Motor neuron (in vitro differentiated cells): Measurements from ENCODE around the gene SKOR1. TPM values are rescaled to one million over a fixed set of nuclear protein-coding genes. Genes with fewer than 3 reads are reported as not detected.
A peak's percentile ranks its signal among the peaks of the same experiment; 100 is the strongest.

Experiments
- ATAC-seq, 8 experiments: fragments of 200-7000 bp; cut with Tn5 transposase; replicated peaks in 6 of 8; 2 replicates each; pipeline ENCODE4 v1.8.0; 2021; ENCODE audit warnings: mild to moderate bottlenecking in 8 of 8, moderate library complexity in 8 of 8
- H3K27ac ChIP-seq, 2 donors: fragments of 250-450 bp; sonication (Bioruptor Pico); 2 replicates each; pipeline ENCODE4 v1.9.0; 2021; ENCODE audit warnings: antibody characterized with exemption in 2 of 2, mild to moderate bottlenecking in 2 of 2, moderate library complexity in 1 of 2
- H3K4me1 ChIP-seq, 2 donors: fragments of 250-450 bp; sonication (Bioruptor Pico); replicated peaks in 1 of 2; 2 replicates each; pipeline ENCODE4 v1.6.1; 2021; ENCODE audit warnings: antibody characterized with exemption in 2 of 2, mild to moderate bottlenecking in 2 of 2, moderate library complexity in 1 of 2
- H3K4me3 ChIP-seq, 5 donors: fragments of 250-450 bp; sonication (Bioruptor Pico); 2 replicates each; pipeline ENCODE4 v1.9.0; 2021; ENCODE audit warnings: antibody characterized with exemption in 5 of 5, mild to moderate bottlenecking in 5 of 5, moderate library complexity in 4 of 5
- whole genome bisulfite sequencing, 10 experiments: fragments of 450-650 bp; shearing (Covaris generic); methylation state at CpG; one replicate each; pipeline ENCODE4 v1.0.0; 2022; 5-methylcytosine and 5-hydroxymethylcytosine counted together
- in situ Hi-C, 9 experiments: fragments of 400-800 bp; cut with MboI; loops; one replicate each; pipeline ENCODE4 v1.15.0; 2021; ENCODE audit warnings: low sequenced_read_pairs in 9 of 9, low pct_unique_long_range_greater_than_20kb in 2 of 9; ENCODE audit not compliant: unreplicated experiment in 9 of 9
- total RNA-seq, 8 experiments: library from RNA; unstranded; fragments of 300-600 nt; gene quantifications; 2 replicates each; pipeline versions ENCODE4 v1.2.3 to v1.2.4, GENCODE V29; 2022

Gene SKOR1
- total RNA-seq, 8 experiments from 2014 or later: 0.10 to 1.00 (median 0.42) TPM

DNA sequence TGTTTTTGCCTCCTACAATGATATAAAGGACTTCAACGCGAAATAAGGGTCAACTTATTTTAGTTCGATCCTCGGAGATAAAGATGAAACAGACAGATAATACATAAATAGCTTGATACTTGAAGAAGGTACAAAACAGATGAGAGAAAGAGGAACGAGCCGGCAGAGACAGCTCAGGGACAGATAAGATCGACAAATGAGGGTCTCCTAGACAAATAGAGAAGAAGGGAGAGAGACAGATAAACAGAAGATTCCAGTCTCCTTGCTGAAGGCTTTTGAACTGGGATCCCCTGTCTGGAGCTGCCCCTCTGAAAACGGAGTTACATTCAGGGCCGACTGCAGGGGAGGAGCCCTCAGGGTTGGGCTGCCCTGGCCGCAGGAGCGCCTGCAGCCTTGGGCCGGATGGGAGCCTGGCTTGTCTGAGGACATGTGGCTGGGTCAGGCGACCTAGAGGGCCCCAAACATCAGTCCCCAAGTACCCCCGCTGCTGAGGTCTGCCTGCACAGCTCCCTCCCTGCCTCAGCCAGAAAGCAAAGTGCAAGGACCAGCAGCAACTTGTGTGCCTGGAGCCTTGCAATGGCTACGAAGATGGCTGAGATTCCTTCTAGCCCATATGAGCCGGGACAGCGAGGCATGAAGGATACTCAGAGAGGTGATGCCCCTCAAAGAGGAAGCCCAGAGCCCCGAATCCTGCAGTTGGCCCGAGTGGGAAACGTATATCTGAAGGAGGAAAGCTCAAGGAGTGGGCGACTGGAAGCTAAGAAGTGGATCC is 926 bp upstream of the SKOR1 start:
- in situ Hi-C loops: no loop called here
- Histone ChIP-seq H3K4me3 (peak overlapping the region in 1 of 5 donors; percentile 47), H3K27ac (no peak overlapping the region), H3K4me1 (peaks cover 8 to 15% of the 10 kb centered on the region in 2 donors)
- ATAC-seq: no peak
- 0 to 9% (median 3%) methylated on average over 3 to 17 of the region's 21 CpGs; no CpG with 5 or more reads in 1 of the 10 experiments for WGBS, 10 experiments

DNA sequence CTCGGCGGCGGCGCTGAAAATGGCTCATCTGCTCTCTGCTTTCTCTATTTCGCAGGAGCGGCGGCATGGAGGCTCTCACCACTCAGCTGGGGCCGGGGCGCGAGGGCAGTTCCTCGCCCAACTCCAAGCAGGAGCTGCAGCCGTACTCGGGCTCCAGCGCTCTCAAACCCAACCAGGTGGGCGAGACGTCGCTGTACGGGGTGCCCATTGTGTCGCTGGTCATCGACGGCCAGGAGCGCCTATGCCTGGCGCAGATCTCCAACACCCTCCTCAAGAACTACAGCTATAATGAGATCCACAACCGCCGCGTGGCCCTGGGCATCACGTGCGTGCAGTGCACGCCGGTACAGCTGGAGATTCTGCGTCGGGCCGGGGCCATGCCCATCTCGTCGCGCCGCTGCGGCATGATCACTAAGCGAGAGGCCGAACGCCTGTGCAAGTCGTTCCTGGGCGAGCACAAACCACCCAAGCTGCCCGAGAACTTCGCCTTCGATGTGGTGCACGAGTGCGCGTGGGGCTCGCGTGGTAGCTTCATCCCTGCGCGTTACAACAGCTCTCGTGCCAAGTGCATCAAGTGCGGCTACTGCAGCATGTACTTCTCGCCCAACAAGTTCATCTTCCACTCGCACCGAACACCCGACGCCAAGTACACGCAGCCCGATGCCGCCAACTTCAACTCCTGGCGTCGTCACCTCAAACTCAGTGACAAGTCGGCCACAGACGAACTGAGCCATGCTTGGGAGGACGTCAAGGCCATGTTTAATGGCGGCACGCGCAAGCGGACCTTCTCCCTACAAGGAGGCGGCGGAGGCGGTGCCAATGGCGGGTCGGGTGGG is 790 bp downstream of the SKOR1 start:
- Histone ChIP-seq H3K4me3 (no peak overlapping the region), H3K27ac (no peak overlapping the region), H3K4me1 (peaks cover 4 to 15% of the 10 kb centered on the region in 2 donors)
- in situ Hi-C loops: loop anchor here in 7 of 9 experiments (25.0 kb wide), 3 partner anchors 289 to 889 kb away; partner anchors contain the start of gene MAP2K5 (in 1 of the 7)
- WGBS, 10 experiments: 0 to 33% (median 4%) methylated on average over 3 to 24 of the region's 77 CpGs; no CpG with 5 or more reads in 2 of the 10 experiments
- peak in 2 of 8 experiments; percentile 22 to 24 for ATAC-seq

DNA sequence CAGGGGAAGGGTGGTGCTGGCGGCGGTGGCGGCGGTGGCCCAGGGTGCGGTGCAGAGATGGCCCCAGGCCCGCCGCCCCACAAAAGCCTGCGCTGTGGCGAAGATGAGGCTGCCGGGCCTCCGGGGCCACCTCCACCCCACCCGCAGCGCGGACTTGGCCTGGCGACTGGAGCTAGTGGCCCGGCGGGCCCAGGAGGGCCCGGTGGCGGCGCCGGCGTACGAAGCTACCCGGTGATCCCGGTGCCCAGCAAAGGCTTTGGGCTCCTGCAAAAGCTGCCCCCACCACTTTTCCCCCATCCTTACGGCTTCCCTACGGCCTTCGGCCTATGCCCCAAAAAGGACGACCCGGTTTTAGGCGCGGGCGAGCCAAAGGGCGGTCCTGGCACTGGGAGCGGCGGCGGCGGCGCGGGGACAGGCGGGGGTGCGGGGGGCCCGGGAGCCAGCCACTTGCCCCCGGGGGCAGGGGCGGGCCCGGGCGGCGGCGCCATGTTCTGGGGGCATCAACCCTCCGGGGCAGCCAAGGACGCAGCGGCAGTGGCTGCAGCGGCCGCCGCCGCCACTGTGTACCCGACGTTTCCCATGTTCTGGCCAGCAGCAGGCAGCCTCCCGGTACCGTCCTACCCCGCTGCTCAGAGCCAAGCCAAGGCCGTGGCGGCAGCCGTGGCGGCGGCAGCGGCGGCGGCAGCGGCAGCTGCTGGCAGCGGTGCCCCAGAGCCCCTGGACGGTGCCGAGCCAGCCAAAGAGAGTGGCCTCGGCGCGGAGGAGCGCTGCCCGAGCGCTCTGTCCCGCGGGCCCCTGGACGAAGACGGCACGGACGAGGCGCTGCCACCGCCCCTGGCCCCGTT is 1.6 kb downstream of the SKOR1 start:
- H3K4me3 ChIP-seq: no peak overlapping the region
- ATAC-seq: no peak
- peaks cover 4 to 9% of the 10 kb centered on the region in 2 donors for H3K4me1 ChIP-seq
- WGBS, 10 experiments: 0% methylated on average over 1 of the region's 88 CpGs; no CpG with 5 or more reads in 9 of the 10 experiments
- H3K27ac ChIP-seq: no peak overlapping the region
- in situ Hi-C loops: loop anchor here in 7 of 9 experiments (25.0 kb wide), 3 partner anchors 290 to 890 kb away; partner anchors contain the start of gene MAP2K5 (in 1 of the 7)

DNA sequence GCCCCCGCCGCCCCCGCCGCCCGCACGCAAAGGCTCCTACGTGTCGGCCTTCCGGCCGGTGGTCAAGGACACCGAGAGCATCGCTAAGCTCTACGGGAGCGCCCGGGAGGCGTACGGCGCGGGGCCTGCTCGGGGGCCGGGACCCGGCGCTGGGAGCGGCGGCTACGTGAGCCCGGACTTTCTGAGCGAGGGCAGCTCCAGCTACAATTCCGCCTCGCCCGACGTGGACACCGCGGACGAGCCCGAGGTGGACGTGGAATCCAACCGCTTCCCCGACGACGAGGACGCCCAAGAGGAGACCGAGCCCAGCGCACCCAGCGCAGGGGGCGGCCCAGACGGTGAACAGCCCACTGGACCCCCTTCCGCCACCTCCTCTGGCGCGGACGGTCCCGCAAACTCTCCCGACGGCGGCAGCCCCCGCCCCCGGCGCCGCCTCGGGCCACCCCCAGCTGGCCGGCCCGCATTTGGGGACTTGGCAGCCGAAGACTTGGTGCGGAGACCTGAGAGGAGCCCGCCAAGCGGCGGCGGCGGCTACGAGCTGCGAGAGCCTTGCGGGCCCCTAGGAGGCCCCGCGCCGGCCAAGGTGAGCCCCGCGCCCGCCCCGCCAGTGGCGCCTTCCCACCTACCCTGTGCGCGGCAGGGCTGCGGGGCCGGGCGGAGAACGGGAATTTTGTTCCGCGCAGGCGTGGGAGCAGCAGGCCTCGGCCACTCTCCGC is 2.4 kb downstream of the SKOR1 start:
- ATAC-seq: no peak
- in situ Hi-C loops: loop anchor here in 7 of 9 experiments (25.0 kb wide), 3 partner anchors 290 to 890 kb away; partner anchors contain the start of gene MAP2K5 (in 1 of the 7)
- 10% methylated on average over 4 of the region's 91 CpGs; no CpG with 5 or more reads in 9 of the 10 experiments for WGBS, 10 experiments
- H3K27ac ChIP-seq: no peak overlapping the region
- no peak overlapping the region for H3K4me3 ChIP-seq
- peaks cover 5 to 10% of the 10 kb centered on the region in 2 donors for H3K4me1 ChIP-seq

DNA sequence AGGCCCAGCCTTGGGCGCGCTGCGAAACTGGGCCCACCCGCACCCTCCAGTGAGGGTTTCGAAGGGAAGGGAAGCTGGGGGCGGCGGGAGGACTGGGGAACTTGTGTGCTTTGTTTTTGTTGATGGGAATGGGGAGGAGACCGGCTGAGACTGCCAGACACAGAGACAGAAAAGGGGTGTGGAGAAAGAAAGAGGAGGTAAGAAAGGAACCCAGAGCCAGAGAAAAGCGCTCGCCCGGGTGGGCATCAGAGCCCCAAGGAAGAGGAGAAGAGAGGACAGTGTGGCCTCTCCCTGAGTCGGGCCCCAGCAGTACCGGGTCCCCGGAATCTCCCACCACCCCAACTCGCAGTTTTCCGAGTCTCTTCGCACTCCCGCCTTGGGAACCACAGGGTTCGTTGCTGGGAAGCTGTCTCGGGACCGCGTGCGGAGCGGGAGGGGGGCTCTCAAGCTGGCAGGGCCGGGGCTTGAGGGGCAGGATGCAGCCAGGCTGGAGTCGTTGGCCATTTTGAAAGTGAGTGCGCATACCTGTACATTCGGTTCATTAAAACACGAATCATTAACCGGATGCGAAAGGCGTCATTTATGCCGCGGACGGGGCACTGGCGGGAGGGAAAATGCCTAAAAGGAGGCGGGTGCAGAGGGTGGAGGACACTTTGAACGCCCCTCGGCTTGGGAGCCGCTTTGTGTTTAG is 3.1 kb downstream of the SKOR1 start:
- Histone ChIP-seq H3K4me1 (peaks cover 9 to 12% of the 10 kb centered on the region in 2 donors), H3K4me3 (no peak overlapping the region), H3K27ac (no peak overlapping the region)
- in situ Hi-C loops: loop anchor here in 7 of 9 experiments (25.0 kb wide), 3 partner anchors 291 to 891 kb away; partner anchors contain the start of gene MAP2K5 (in 1 of the 7)
- no peak for ATAC-seq
- 10 to 17% (median 17%) methylated on average over 7 to 13 of the region's 40 CpGs; no CpG with 5 or more reads in 6 of the 10 experiments for WGBS, 10 experiments

DNA sequence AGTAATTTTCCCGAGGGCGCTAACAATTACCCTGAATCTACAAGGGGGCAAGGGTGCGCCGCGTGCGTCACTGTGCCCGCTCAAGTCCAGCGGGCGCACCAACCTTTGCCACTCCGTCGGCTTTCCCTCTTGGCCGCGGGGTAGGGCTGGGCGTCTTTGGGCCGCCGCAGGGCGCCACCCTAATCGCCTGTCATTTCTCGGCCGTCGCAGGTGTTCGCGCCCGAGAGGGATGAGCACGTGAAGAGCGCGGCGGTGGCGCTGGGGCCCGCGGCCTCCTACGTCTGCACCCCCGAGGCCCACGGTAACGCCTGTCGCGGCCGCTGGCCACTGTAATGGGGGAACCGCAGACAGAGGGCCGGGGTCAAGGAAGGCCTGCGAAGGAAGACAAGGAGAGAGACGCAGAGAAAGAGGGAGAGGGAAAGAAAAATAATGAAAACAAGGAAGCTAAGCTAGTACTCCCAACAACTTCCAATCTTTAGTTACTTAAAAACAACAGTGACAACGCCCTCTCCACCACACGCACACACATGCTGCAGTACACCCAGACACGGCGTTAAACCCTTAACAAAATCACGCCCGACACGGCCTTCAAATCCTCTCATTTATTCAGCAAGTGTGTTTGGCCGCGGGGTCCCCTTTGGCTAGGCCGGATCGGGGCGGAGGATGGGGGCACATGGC is 3.8 kb downstream of the SKOR1 start:
- Histone ChIP-seq H3K4me1 (peaks cover 8 to 15% of the 10 kb centered on the region in 2 donors), H3K27ac (no peak overlapping the region), H3K4me3 (no peak overlapping the region)
- ATAC-seq: peak in 1 of 8 experiments; percentile 28
- WGBS, 10 experiments: 0 to 50% (median 9%) methylated on average over 1 to 31 of the region's 54 CpGs; no CpG with 5 or more reads in 2 of the 10 experiments
- in situ Hi-C loops: loop anchor here in 7 of 9 experiments (25.0 kb wide), 3 partner anchors 292 to 892 kb away; partner anchors contain the start of gene MAP2K5 (in 1 of the 7)

DNA sequence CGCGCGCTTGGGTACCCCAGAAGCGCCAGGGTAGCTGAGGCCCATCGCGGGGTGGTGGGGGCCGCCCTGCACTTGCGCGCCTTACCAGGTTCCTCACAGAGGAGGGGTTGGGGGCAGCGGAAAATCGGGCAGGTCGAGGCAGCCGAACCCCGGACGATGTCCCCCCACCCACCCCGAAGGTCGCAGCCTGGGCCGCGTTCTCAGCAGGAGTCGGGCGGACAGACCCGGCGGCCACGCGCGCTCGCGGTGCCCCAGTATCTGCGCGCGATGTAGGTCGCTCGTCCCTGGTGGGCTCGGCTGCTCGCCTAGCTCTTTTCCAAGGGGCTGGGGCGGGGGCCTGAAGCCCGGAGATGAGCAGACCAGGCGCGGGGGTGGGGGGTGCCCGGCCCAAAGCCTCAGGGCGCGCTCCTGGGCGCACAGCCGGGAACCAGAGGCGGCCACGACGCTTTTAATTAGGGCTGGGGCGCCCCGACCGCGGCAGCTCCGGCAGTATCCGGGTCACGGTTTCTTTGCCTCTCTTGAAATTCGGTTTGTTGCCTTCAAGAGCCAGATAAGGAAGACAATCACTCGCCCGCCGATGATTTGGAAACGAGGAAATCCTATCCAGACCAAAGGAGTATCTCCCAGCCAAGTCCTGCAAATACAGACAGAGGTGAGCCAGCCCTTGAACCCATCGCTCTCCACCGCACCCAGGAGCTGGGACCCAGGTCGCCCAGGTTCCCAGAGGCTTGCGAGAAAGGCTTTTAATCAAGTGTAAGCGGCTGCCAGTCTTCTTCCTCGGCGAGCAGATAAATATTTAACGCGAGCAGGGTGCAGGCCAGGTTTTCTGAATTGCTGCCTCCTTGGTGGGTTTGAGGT is 4.6 kb downstream of the SKOR1 start:
- Histone ChIP-seq H3K27ac (no peak overlapping the region), H3K4me3 (no peak overlapping the region), H3K4me1 (peaks cover 8 to 16% of the 10 kb centered on the region in 2 donors)
- in situ Hi-C loops: loop anchor here in 7 of 9 experiments (10.0 to 25.0 kb wide), 4 partner anchors 293 to 893 kb away; partner anchors contain the start of gene MAP2K5 (in 1 of the 7)
- ATAC-seq: no peak
- WGBS, 10 experiments: 14 to 100% (median 71%) methylated on average over 1 to 9 of the region's 68 CpGs; no CpG with 5 or more reads in 5 of the 10 experiments

DNA sequence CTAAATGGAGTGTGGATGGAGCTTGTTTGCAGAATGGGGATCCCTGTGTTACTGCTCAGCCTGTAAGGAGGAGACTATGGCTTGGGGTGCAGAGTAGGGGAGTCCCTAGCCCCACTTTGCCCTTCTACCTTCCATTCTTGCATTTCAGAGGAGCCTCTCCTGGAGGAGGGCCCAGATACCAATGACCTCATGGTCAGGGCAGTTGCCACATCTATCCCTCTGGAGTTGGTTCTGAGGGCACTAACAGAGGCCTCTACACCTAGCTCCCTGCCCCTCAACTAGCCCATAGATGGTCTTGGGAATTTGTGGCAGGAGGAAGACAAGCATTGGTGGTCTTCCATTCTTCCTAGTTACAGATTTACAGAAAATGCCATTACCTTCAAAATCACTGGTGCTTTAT is 6.1 kb downstream of the SKOR1 start:
- Histone ChIP-seq H3K4me3 (no peak overlapping the region), H3K27ac (no peak overlapping the region), H3K4me1 (peaks cover 8 to 16% of the 10 kb centered on the region in 2 donors)
- in situ Hi-C loops: loop anchor here in 7 of 9 experiments (10.0 to 25.0 kb wide), 4 partner anchors 294 to 894 kb away; partner anchors contain the start of gene MAP2K5 (in 1 of the 7)
- ATAC-seq: no peak

DNA sequence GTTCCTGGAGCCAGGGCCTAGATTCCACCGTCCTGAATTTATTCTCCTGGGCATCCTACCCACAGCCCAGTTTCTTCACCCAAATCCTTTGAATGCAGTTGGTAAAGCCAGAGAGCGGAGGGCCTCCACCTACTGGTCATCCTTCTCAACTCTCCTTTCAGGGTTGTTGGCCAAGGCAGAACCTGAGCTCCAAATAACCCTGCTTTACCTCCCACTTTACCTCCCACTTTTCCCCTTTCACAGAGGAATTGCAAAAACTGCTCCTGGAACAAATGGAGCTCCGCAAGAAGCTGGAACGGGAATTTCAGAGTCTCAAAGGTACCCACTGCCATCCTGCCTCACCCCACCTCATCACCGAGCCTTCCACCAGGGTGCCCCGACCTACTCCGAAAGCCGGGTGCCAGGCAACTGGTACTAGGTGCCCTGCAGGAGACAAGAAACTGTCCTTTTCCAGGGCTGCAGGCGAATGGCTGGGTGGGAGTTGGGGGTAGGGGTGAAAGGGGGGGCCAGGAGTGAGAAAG is 6.8 kb downstream of the SKOR1 start:
- in situ Hi-C loops: loop anchor here in 7 of 9 experiments (10.0 to 25.0 kb wide), 4 partner anchors 295 to 895 kb away; partner anchors contain the start of gene MAP2K5 (in 1 of the 7)
- peak in 2 of 8 experiments; percentile 10 to 21 for ATAC-seq
- WGBS, 10 experiments: 35 to 81% (median 50%) methylated on average over 2 to 4 of the region's 9 CpGs; no CpG with 5 or more reads in 5 of the 10 experiments
- H3K4me1 ChIP-seq: peaks cover 8 to 16% of the 10 kb centered on the region in 2 donors
- H3K4me3 ChIP-seq: no peak overlapping the region
- no peak overlapping the region for H3K27ac ChIP-seq
